ENCODE results near the gene SLC1A3. TPM values are rescaled to one million over a fixed set of nuclear protein-coding genes. Genes with fewer than 3 reads are reported as not detected.
"Not testable (repeated sequence)": the region's sequence is repeated elsewhere in the genome, so short reads cannot be mapped to it uniquely, and the experiment has no call there.

The SLC1A3 gene
- total RNA-seq, 1 donor from 2014 or later, result not detected

DNA sequence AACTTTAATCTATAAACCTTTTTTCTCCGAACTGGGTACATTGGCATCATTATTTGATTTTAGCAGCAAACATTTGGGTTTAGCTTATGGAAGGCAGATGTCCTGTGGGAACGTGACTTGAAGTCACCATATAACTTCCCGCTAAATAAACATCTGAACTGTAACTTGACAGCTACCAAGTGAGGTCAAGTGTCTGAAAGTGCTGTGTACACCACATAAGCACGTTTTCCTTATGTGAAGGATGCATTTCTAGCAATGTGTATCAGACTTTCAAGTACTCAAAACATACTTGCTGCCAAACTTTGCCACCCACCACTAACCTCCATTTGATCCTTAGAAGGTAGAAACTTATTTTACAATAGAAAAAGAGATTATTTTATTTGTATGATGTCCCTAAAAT is 35.7 kb downstream of the SLC1A3 start:
- intact Hi-C loops (cut with micrococcal nuclease), result no loop called here
- DNase-seq (ENCODE audit: low spot score), result no peak
- Mint-ChIP-seq H3K27me3 (ENCODE audit: low read depth) (peaks cover 12% of the 10 kb centered on the region), H3K4me3 (ENCODE audit: low read depth) (no peak overlapping the region), H3K9me3 (no peaks in the 10 kb centered on the region), H3K4me1 (ENCODE audit: low read depth) (no peaks in the 10 kb centered on the region), H3K27ac (no peak overlapping the region), H3K36me3 (ENCODE audit: low read depth) (no peaks in the 10 kb centered on the region)

DNA sequence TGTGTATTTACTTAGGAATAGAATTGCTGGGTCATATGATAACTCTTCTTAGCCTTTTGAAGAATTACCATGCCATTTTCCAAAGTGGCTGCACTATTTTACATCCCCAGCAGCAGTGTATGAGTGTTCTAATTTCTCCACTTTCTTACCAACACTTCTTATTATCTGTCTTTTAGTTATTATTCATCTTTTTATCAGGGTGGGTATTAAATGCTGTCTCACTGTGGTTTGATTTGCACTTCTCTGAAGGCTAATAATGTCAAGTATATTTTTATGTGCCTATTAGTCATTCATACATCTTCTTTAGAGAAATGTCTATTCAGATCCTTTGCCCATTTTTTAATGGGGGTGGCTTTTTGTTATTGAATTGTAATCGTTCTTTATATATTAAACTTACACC is 36.8 kb downstream of the SLC1A3 start:
- no peaks in the 10 kb centered on the region for H3K9me3 Mint-ChIP-seq
- intact Hi-C loops (cut with micrococcal nuclease), result no loop called here
- no peak overlapping the region for H3K4me3 Mint-ChIP-seq (ENCODE audit: low read depth)
- peaks cover 12% of the 10 kb centered on the region for H3K27me3 Mint-ChIP-seq (ENCODE audit: low read depth)
- no peaks in the 10 kb centered on the region for H3K36me3 Mint-ChIP-seq (ENCODE audit: low read depth)
- H3K4me1 Mint-ChIP-seq (ENCODE audit: low read depth), result no peaks in the 10 kb centered on the region
- H3K27ac Mint-ChIP-seq, result no peak overlapping the region
- no peak for DNase-seq (ENCODE audit: low spot score)

DNA sequence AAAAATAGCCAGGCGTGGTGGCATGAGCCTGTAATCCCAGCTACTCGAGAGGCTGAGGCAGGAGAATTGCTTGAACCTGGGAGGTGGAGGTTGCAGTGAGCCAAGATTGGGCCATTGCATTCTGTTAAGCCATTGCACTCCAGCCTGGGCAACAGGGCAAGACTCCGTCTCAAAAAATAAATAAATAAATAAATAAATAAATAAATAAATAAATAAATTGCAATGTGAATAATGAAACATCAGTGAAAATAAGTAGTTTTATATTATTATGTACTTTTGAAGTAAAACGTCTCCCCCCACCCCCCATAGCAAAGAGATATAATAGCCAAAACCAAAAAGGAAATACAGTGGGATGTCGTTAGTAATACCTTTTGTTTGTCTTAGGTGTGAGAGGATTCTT is 37.4 kb downstream of the SLC1A3 start:
- intact Hi-C loops (cut with micrococcal nuclease); H3K4me3 Mint-ChIP-seq (ENCODE audit: low read depth); H3K36me3 Mint-ChIP-seq (ENCODE audit: low read depth); H3K9me3 Mint-ChIP-seq; H3K27ac Mint-ChIP-seq; DNase-seq (ENCODE audit: low spot score); H3K4me1 Mint-ChIP-seq (ENCODE audit: low read depth): not testable (repeated sequence)
- H3K27me3 Mint-ChIP-seq (ENCODE audit: low read depth), result peaks cover 12% of the 10 kb centered on the region

DNA sequence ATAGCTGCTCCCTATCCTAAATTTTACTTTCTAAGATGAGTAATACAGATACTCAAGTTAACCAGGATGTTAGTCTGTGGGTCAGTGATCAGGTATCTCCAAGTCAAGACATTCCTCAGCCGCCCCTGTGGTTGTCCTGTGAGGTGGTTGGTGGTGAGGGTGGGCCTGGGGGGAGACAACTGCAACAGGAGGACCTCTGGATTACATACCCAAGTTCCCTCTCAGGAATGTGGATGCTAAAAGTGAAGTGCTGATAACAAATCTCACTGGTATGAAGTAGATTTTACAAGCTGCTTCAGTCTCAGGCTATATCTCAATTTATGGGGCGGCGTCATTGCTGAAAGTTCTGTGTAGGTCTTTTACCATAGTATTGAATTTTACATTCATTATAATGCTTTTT is 38.3 kb downstream of the SLC1A3 start:
- H3K4me1 Mint-ChIP-seq (ENCODE audit: low read depth), result no peaks in the 10 kb centered on the region
- H3K27ac Mint-ChIP-seq, result no peak overlapping the region
- no peaks in the 10 kb centered on the region for H3K36me3 Mint-ChIP-seq (ENCODE audit: low read depth)
- intact Hi-C loops (cut with micrococcal nuclease), result no loop called here
- H3K4me3 Mint-ChIP-seq (ENCODE audit: low read depth), result no peak overlapping the region
- peaks cover 12% of the 10 kb centered on the region for H3K27me3 Mint-ChIP-seq (ENCODE audit: low read depth)
- no peaks in the 10 kb centered on the region for H3K9me3 Mint-ChIP-seq
- DNase-seq (ENCODE audit: low spot score), result no peak

- Mint-ChIP-seq H3K9me3 (no peaks in the 10 kb centered on the region), H3K27me3 (ENCODE audit: low read depth) (peaks cover 15% of the 10 kb centered on the region), H3K4me3 (ENCODE audit: low read depth) (no peak overlapping the region), H3K27ac (no peak overlapping the region), H3K4me1 (ENCODE audit: low read depth) (no peaks in the 10 kb centered on the region), H3K36me3 (ENCODE audit: low read depth) (no peaks in the 10 kb centered on the region)
- intact Hi-C loops (cut with micrococcal nuclease), result no loop called here
- DNase-seq (ENCODE audit: low spot score), result no peak
Observed at GRCh38 chr5:36646100-36646499, 39.7 kb downstream of the SLC1A3 start.

DNA sequence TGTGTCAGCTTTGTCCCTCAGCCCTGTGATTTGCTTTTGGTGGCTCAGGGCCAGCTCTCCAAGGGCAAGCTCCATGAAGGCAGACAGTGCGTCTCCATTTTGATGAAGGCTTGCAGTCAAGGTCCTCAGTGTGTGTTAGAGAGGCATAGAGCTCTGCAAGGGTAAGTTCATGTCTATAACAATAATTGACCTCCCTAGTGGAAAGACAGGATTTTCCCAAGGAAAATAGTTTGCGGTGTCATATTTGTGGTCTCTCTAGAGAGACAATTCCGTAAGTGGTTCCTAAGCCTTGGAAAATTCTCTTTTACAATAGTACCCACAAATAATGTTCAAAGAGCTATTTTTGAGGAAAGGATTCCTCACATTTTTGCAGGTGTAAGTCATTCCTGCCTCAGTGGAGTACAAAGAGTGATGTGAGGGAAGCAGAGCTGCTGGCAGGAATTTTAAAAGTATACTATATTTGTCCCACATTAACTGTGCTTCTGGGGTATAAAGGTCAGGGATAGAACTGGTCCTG is 40.2 kb downstream of the SLC1A3 start:
- intact Hi-C loops (cut with micrococcal nuclease), result no loop called here
- Mint-ChIP-seq H3K27me3 (ENCODE audit: low read depth) (peaks cover 14% of the 10 kb centered on the region), H3K9me3 (no peaks in the 10 kb centered on the region), H3K4me1 (ENCODE audit: low read depth) (no peaks in the 10 kb centered on the region), H3K27ac (no peak overlapping the region), H3K36me3 (ENCODE audit: low read depth) (no peaks in the 10 kb centered on the region), H3K4me3 (ENCODE audit: low read depth) (no peak overlapping the region)
- DNase-seq (ENCODE audit: low spot score), result no peak

DNA sequence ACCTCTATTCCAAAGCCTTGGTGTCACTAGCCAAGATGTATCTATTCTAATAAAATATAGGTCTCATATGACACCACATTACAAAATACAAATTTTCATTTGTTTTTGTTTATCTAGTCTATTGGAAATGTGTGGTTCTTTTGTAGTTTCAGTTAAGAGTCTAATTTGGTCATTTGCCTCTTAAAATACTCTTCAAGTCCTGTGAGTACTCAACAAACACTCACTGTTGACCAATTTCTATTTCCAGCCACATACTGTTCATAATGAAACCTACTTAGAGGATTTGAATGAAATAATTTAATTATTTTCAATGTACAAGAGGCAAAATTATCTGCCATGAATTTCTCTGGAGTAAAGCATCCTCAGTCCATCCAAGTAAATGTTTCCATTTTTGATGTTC is 40.6 kb downstream of the SLC1A3 start:
- intact Hi-C loops (cut with micrococcal nuclease), result no loop called here
- H3K9me3 Mint-ChIP-seq, result no peaks in the 10 kb centered on the region
- no peak for DNase-seq (ENCODE audit: low spot score)
- peaks cover 14% of the 10 kb centered on the region for H3K27me3 Mint-ChIP-seq (ENCODE audit: low read depth)
- no peaks in the 10 kb centered on the region for H3K4me1 Mint-ChIP-seq (ENCODE audit: low read depth)
- H3K36me3 Mint-ChIP-seq (ENCODE audit: low read depth), result no peaks in the 10 kb centered on the region
- no peak overlapping the region for H3K4me3 Mint-ChIP-seq (ENCODE audit: low read depth)
- no peak overlapping the region for H3K27ac Mint-ChIP-seq

DNA sequence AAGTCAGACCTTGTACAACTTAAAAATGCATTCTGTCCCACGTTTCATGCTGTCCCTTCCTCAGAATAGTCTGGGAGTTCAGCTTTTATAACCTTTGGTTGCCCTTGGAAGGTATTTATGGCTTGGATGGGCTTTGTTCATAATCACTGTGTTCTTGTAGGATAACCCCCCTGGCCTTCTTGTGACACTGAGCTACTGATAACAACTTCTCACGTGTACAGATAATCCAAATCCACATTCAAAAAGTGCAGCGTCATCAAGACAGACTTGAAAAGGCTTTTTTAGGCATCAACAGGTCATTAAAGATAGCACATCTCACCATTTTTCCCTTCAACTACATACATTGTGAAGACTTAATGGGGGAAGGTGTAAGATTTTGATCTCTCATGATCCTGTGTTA is 42.0 kb downstream of the SLC1A3 start:
- intact Hi-C loops (cut with micrococcal nuclease), result no loop called here
- DNase-seq (ENCODE audit: low spot score), result no peak
- no peak overlapping the region for H3K27ac Mint-ChIP-seq
- H3K4me3 Mint-ChIP-seq (ENCODE audit: low read depth), result no peak overlapping the region
- peaks cover 11% of the 10 kb centered on the region for H3K27me3 Mint-ChIP-seq (ENCODE audit: low read depth)
- no peaks in the 10 kb centered on the region for H3K36me3 Mint-ChIP-seq (ENCODE audit: low read depth)
- no peaks in the 10 kb centered on the region for H3K9me3 Mint-ChIP-seq
- no peaks in the 10 kb centered on the region for H3K4me1 Mint-ChIP-seq (ENCODE audit: low read depth)

DNA sequence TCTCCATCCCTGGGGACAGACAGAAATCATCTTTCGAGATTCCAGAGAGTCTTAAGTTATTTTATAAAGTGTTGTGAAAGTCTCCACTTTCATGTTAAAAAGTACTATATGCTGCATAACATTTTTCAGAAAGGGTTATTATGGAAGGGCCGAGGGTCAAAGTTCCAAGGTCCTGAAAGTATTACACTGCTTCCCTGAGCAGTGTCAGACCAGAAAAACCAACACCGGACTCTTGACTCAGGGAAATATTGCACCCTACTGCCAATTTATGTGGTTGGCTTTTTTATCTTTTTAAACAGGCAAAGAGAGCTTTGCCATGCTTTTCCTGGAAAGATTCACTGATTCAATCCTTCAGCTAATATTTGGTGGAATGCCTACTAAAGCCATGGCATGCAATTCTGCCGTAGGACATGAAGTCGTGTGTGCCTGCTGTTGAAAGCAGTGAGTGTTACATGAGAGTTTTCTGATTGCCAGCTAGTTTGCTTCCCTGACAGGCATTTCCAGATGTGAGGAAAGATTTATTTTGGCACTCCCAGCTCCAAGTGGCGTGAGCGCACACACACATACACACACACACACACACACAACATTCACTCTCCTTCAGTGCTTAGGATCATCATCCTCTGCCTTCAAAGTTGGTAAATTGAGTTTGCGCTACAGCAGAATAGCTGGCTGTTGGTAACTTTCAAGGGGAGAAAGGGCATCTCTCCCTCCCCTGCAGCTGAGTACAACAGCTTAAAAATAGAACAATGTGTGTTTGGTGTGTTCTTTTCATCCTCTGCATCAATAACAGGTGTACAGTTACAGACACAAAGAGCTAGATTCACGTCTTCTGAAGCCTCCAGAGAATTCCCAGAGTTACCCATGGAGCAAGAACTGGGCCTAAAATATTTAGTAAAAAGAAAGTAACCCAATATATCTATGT is 45.6 kb downstream of the SLC1A3 start:
- no peak overlapping the region for H3K4me3 Mint-ChIP-seq (ENCODE audit: low read depth)
- intact Hi-C loops (cut with micrococcal nuclease), result no loop called here
- peaks cover 11% of the 10 kb centered on the region for H3K27me3 Mint-ChIP-seq (ENCODE audit: low read depth)
- DNase-seq (ENCODE audit: low spot score), result no peak
- H3K36me3 Mint-ChIP-seq (ENCODE audit: low read depth), result no peaks in the 10 kb centered on the region
- no peak overlapping the region for H3K27ac Mint-ChIP-seq
- H3K9me3 Mint-ChIP-seq, result no peaks in the 10 kb centered on the region
- H3K4me1 Mint-ChIP-seq (ENCODE audit: low read depth), result no peaks in the 10 kb centered on the region

GRCh38 chr5:36653044-36653705 is 46.8 kb downstream of the SLC1A3 start:
- Mint-ChIP-seq H3K4me1 (ENCODE audit: low read depth) (no peaks in the 10 kb centered on the region), H3K27me3 (ENCODE audit: low read depth) (peaks cover 18% of the 10 kb centered on the region)

DNA sequence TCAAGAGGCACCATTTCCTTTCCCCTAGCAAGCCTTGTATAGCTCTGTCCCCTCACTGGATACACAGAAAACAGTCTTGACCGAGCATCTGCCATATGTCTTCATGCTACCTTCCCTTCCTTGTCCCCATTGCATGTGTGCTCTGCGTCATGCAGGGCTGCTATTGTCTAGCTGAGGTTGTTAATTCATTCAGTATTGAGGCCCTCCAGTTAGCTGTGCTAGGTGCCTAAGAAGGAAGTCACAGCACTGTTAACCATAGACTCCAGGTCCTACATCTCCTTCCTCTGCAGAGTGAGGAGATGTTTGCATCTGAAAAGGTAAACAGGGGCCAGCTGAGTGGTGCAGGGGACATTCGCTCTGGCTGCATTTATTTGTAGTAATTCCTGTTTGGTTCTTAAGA is 48.2 kb downstream of the SLC1A3 start:
- no peaks in the 10 kb centered on the region for H3K9me3 Mint-ChIP-seq
- no peak for DNase-seq (ENCODE audit: low spot score)
- H3K27me3 Mint-ChIP-seq (ENCODE audit: low read depth), result peaks cover 22% of the 10 kb centered on the region
- H3K4me1 Mint-ChIP-seq (ENCODE audit: low read depth), result no peaks in the 10 kb centered on the region
- intact Hi-C loops (cut with micrococcal nuclease), result no loop called here
- no peak overlapping the region for H3K4me3 Mint-ChIP-seq (ENCODE audit: low read depth)
- H3K36me3 Mint-ChIP-seq (ENCODE audit: low read depth), result no peaks in the 10 kb centered on the region
- H3K27ac Mint-ChIP-seq, result no peak overlapping the region

More at GRCh38 chr5:36653044-36653705, 46.8 kb downstream of the SLC1A3 start:
- Mint-ChIP-seq H3K36me3 (ENCODE audit: low read depth) (no peaks in the 10 kb centered on the region), H3K4me3 (ENCODE audit: low read depth) (no peak overlapping the region), H3K9me3 (no peaks in the 10 kb centered on the region), H3K27ac (no peak overlapping the region)
- intact Hi-C loops (cut with micrococcal nuclease), result no loop called here
- no peak for DNase-seq (ENCODE audit: low spot score)

DNA sequence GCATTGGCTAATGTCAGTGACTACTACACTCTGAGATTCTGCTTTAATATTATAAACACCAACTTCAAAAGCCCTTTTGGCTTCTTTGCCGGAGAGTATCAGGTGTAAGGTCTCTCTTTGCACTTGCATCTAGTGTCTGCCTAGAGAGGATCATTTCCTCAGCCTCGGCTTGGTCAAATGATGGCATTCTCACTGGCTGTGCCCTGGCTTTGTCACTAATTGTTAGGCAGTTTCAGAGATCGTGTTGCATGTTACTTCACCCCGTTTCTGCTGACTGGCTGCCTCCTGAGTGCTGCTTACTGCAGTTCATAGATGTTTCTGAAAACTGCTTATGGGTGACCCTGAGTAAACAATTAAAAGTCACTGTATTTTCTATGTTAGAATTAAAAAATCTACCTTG is 48.8 kb downstream of the SLC1A3 start:
- Mint-ChIP-seq H3K4me3 (ENCODE audit: low read depth) (no peak overlapping the region), H3K36me3 (ENCODE audit: low read depth) (no peaks in the 10 kb centered on the region), H3K4me1 (ENCODE audit: low read depth) (no peaks in the 10 kb centered on the region), H3K27ac (no peak overlapping the region), H3K9me3 (no peaks in the 10 kb centered on the region), H3K27me3 (ENCODE audit: low read depth) (peaks cover 22% of the 10 kb centered on the region)
- intact Hi-C loops (cut with micrococcal nuclease), result no loop called here
- DNase-seq (ENCODE audit: low spot score), result no peak

- H3K4me3 Mint-ChIP-seq (ENCODE audit: low read depth), result no peak overlapping the region
- no peak for DNase-seq (ENCODE audit: low spot score)
- intact Hi-C loops (cut with micrococcal nuclease), result no loop called here
- H3K36me3 Mint-ChIP-seq (ENCODE audit: low read depth), result no peaks in the 10 kb centered on the region
- no peaks in the 10 kb centered on the region for H3K9me3 Mint-ChIP-seq
- H3K4me1 Mint-ChIP-seq (ENCODE audit: low read depth), result no peaks in the 10 kb centered on the region
- H3K27me3 Mint-ChIP-seq (ENCODE audit: low read depth), result peaks cover 17% of the 10 kb centered on the region
- no peak overlapping the region for H3K27ac Mint-ChIP-seq
Observed at GRCh38 chr5:36656556-36656955, 50.1 kb downstream of the SLC1A3 start.

Data from activated T-helper 2 cell treated with anti-CD3 and anti-CD28 coated beads, Interferon-gamma antibody, Interleukin-2, Interleukin-4, amounts not matched to agents 10 μg/mL and 5 μg/mL and 100 μg/mL, durations not matched to agents 14 hours and 24 hours and 36 hours (primary cell).